K562 (cell line): ENCODE measurements around the gene ARID5B. TPM values are rescaled to one million over a fixed set of nuclear protein-coding genes. Genes with fewer than 3 reads are reported as not detected.

Source experiments
- ATAC-seq: fragments of 200-7000 bp; cut with Tn5 transposase; 3 replicates; pipeline ENCODE4 v1.9.1; 2020; ENCODE audit warnings: moderate library complexity
- BruUV-seq: library from RNA; stranded (reverse); fragments of 400-500 nt; replicated peaks from 2 replicates; lab custom pipeline; 2021; lab: Mats Ljungman, UMichigan
- CTCF ChIA-PET: fragments of 300-600 bp; formaldehyde crosslinking; extraction: SDS; loops from one replicate; lab custom pipeline; 2021; ENCODE audit warnings: low intra/inter-chr PET ratio; lab: Yijun Ruan, JAX
- POLR2A ChIA-PET: fragments of 300-600, 350-650 bp; sonication (Branson Sonifier 250); formaldehyde crosslinking; extraction: SDS; loops from one replicate; lab custom pipeline; 2021; ENCODE audit warnings: antibody characterized with exemption, inconsistent platforms; lab: Yijun Ruan, JAX
- DNase-seq, 4 experiments: peaks; one replicate each; pipeline versions ENCODE4 v3.0.0 to v3.0.0-alpha.2; 2011 to 2018; ENCODE audit warnings: low spot score in 3 of 4, mixed read lengths in 3 of 4; ENCODE audit errors: extremely low read depth in 1 of 4
- FAIRE-seq: peaks from 2 replicates; lab custom pipeline; 2011; peaks lifted over from hg19 to GRCh38; lab: Jason Lieb, UNC
- H2AFZ ChIP-seq: 2 replicates; pipeline ENCODE4 v1.6.0; 2011; ENCODE audit warnings: low read depth, low read length, control low read depth, inconsistent platforms
- H3K27ac ChIP-seq: fragments of 200-600 bp; 3 replicates; pipeline ENCODE4 v1.8.0; 2011; ENCODE audit warnings: low read depth, mild to moderate bottlenecking, control low read depth, inconsistent platforms, low read length, moderate library complexity, mixed read lengths; ENCODE audit errors: extremely low read depth
- H3K27me3 ChIP-seq, 2 experiments: fragments of 300-600 bp in 1 of 2; 2 replicates in 1 of 2; 3 replicates in 1 of 2; pipeline versions ENCODE4 v1.6.0 to v1.8.0; 2011; ENCODE audit warnings: inconsistent platforms in 2 of 2, low read length in 2 of 2, mild to moderate bottlenecking in 1 of 2, mixed read lengths in 1 of 2, moderate library complexity in 1 of 2; ENCODE audit not compliant: control insufficient read depth in 2 of 2, insufficient read depth in 2 of 2
- H3K36me3 ChIP-seq: fragments of 300-600 bp; 3 replicates; pipeline ENCODE4 v1.8.0; 2011; ENCODE audit warnings: mild to moderate bottlenecking, low read length, inconsistent platforms; ENCODE audit not compliant: control insufficient read depth, insufficient read depth
- H3K4me1 ChIP-seq, 2 experiments: fragments of 200-600 bp in 1 of 2; replicated peaks in 1 of 2; 2 replicates in 1 of 2; 3 replicates in 1 of 2; pipeline versions ENCODE4 v1.5.1 to v1.8.0; 2011; ENCODE audit warnings: inconsistent platforms in 2 of 2, low read length in 2 of 2, mild to moderate bottlenecking in 1 of 2, mixed read lengths in 1 of 2, moderate library complexity in 1 of 2; ENCODE audit not compliant: control insufficient read depth in 2 of 2, insufficient read depth in 2 of 2
- H3K4me2 ChIP-seq: 2 replicates; pipeline ENCODE4 v1.6.1; 2011; ENCODE audit warnings: low read length, control low read depth, inconsistent platforms, mixed read lengths; ENCODE audit not compliant: insufficient read depth
- H3K4me3 ChIP-seq: fragments of 200-600 bp; sonication (generic), shearing (Covaris generic); 2 replicates; pipeline ENCODE4 v1.5.1; 2016; ENCODE audit warnings: control low read depth, inconsistent platforms
- H3K79me2 ChIP-seq: fragments of 200-600 bp; 3 replicates; pipeline ENCODE4 v1.8.0; 2011; ENCODE audit warnings: low read length, inconsistent platforms; ENCODE audit not compliant: control insufficient read depth, insufficient read depth
- H3K9ac ChIP-seq, 2 experiments: 2 replicates each; pipeline versions ENCODE4 v1.6.0 to v1.6.1; 2011; ENCODE audit warnings: low read depth in 2 of 2, low read length in 2 of 2, control low read depth in 1 of 2, inconsistent platforms in 1 of 2, mild to moderate bottlenecking in 1 of 2, mixed read lengths in 1 of 2; ENCODE audit not compliant: insufficient read depth in 1 of 2
- H3K9me1 ChIP-seq: one replicate; pipeline ENCODE4 v1.6.0; 2011; ENCODE audit warnings: inconsistent platforms, mild to moderate bottlenecking, low read length, moderate library complexity; ENCODE audit not compliant: control insufficient read depth, insufficient read depth
- H3K9me3 ChIP-seq: replicated peaks from 2 replicates; pipeline ENCODE4 v1.5.1; 2011; ENCODE audit warnings: low read depth, low read length, inconsistent platforms; ENCODE audit not compliant: control insufficient read depth, insufficient read depth
- H4K20me1 ChIP-seq: replicated peaks from 2 replicates; pipeline ENCODE4 v1.6.1; 2011; ENCODE audit warnings: low read length, inconsistent platforms, mixed read lengths; ENCODE audit not compliant: control insufficient read depth, insufficient read depth
- ATF1 ChIP-seq, 2 experiments: fragments of 450-650 bp in 1 of 2; IDR thresholded peaks; 2 replicates each; pipeline ENCODE4 v1.6.1; 2016; ENCODE audit warnings: missing compliant biosample characterization in 1 of 2, missing genetic modification characterization in 1 of 2
- NFIC ChIP-seq: fragments of 450-650 bp; IDR thresholded peaks from 2 replicates; pipeline ENCODE4 v1.6.1; 2017; ENCODE audit warnings: mild to moderate bottlenecking, inconsistent platforms
- SOX6 ChIP-seq: fragments of 450-650 bp; IDR thresholded peaks from 2 replicates; pipeline ENCODE4 v1.6.1; 2014; ENCODE audit warnings: mild to moderate bottlenecking
- STAG1 ChIP-seq: sonication (generic); formaldehyde crosslinking; IDR thresholded peaks from 2 replicates; pipeline ENCODE4 v1.5.0; 2020; ENCODE audit warnings: missing genetic modification reagents, borderline replicate concordance
- ZNF583 ChIP-seq: fragments of 250-450 bp; sonication (Bioruptor Pico); IDR thresholded peaks from 2 replicates; pipeline ENCODE4 v1.4.0; 2020
- WGBS: fragments of 100-300 bp; shearing (Covaris generic); methylation state at CpG from one replicate; pipeline ENCODE4 v1.1.6; 2016; ENCODE audit warnings: low coverage, mixed read lengths; ENCODE audit not compliant: insufficient coverage; ENCODE audit errors: missing lambda C conversion rate; 5-methylcytosine and 5-hydroxymethylcytosine counted together
- in situ Hi-C: fragments of 300-500 bp; cut with MboI; formaldehyde crosslinking; loops from 4 replicates; pipeline ENCODE4 v1.15.0; 2018; ENCODE audit warnings: inconsistent platforms, mixed read lengths
- intact Hi-C: fragments of 100-400 bp; cut with micrococcal nuclease; formaldehyde crosslinking; loops from 2 replicates; pipeline ENCODE4 v1.14.2; 2022
- polyA plus RNA-seq, 8 experiments: library from polyadenylated mRNA; depleted of rRNA in 4 of 8; stranded (reverse) in 5 of 8; unstranded in 3 of 8; fragments of >200 nt; fragmentation: Nextera tagmentation in 2 of 8; fragmentation: Illumina TruSeq in 1 of 8; extraction: Ambion mirVana in 2 of 8; extraction: Trizol in 1 of 8; gene quantifications; 2 replicates each; pipeline versions ENCODE4 v1.2.1 to v1.2.3, GENCODE V29; 2011 to 2014; ENCODE audit warnings: inconsistent platforms in 1 of 8, missing spikeins in 1 of 8
- total RNA-seq, 7 experiments: library from RNA; depleted of rRNA in 6 of 7; stranded (reverse); fragments of >200 nt in 6 of 7; fragmentation: Illumina TruSeq in 2 of 7; extraction: Trizol in 2 of 7; gene quantifications; 2 replicates each; pipeline versions ENCODE4 v1.2.1 to v1.2.3, GENCODE V29; 2011 to 2021; ENCODE audit warnings: low replicate concordance in 1 of 7

ARID5B gene
- total and polyA plus RNA-seq, 9 of the 15 experiments (the other 6 are each of a cell fraction or from before 2014, with no cell fraction given) = 0.48 to 1.6 (median 0.80) TPM

- H3K79me2 ChIP-seq = no peaks in the 10 kb centered on the region
- no peak for ATAC-seq
- no peak overlapping the region for H3K9ac ChIP-seq
- H3K4me2 ChIP-seq = no peak overlapping the region
- intact Hi-C loops = no loop called here
- no peak for FAIRE-seq
- H3K36me3 ChIP-seq = no peaks in the 10 kb centered on the region
- 11% methylated on average over 7 of the region's 7 CpGs for WGBS
- TF ChIP-seq SOX6 (peak; percentile 58; the same call in 1 of the 2 replicates), NFIC (peak; percentile 72), STAG1 (CRISPR knock-in tag) (no peak), ZNF583 (CRISPR knock-in tag) (no peak), ATF1 (CRISPR knock-in tag; IDR thresholded peaks at IDR 0.05) (no peak), ATF1 (tag; IDR thresholded peaks at IDR 0.05) (peak; percentile 25; the same call in 1 of the 2 replicates)
- H3K27me3 ChIP-seq = no peaks in the 10 kb centered on the region; a peak in 1 of 5 replicates
- ChIA-PET CTCF (no interaction called here), POLR2A (interaction anchor here (0.8 to 1.0 kb wide), 2 partner anchors 14 to 249 kb away, joined by 3 to 4 read pairs; no protein-coding TSS in a partner anchor)
- no peak overlapping the region for H3K4me3 ChIP-seq
- in situ Hi-C loops = no loop called here
- H3K4me1 ChIP-seq = no peaks in the 10 kb centered on the region
- no peak overlapping the region for H2AFZ ChIP-seq
- H3K9me1 ChIP-seq = no peaks in the 10 kb centered on the region
- no TSS peak for BruUV-seq
- no peaks in the 10 kb centered on the region for H4K20me1 ChIP-seq
- no peak overlapping the region for H3K27ac ChIP-seq
- no peaks in the 10 kb centered on the region for H3K9me3 ChIP-seq
- DNase-seq = no peak
Observed at GRCh38 chr10:61992671-61993668, 91.5 kb downstream of the ARID5B start.
